Thoracic aorta (tissue), 2 donors: Measurements from ENCODE around the gene MICB. TPM values are rescaled to one million over a fixed set of nuclear protein-coding genes. Genes with fewer than 3 reads are reported as not detected.

Source experiments
- ATAC-seq: fragments of 150-250 bp; one replicate; pipeline ENCODE4 v1.8.0; 2017; ENCODE audit warnings: low read depth; ENCODE audit not compliant: insufficient number of reproducible peaks, low FRiP score
- DNase-seq: peaks from one replicate; pipeline ENCODE4 v3.0.0-alpha.2; 2020; ENCODE audit warnings: low spot score
- H3K27ac ChIP-seq, 2 donors: fragments of 200-600 bp; sonication (generic); 1 replicate in 1 of 2; 2 replicates in 1 of 2; pipeline ENCODE4 v1.5.1; 2016; ENCODE audit warnings: mild to moderate bottlenecking in 2 of 2, moderate library complexity in 2 of 2
- H3K27me3 ChIP-seq: fragments of 200-600 bp; sonication (generic); replicated peaks from 2 replicates; pipeline ENCODE4 v1.6.0; 2016; ENCODE audit warnings: mild to moderate bottlenecking; ENCODE audit not compliant: insufficient read depth
- H3K36me3 ChIP-seq: fragments of 200-600 bp; sonication (generic); one replicate; pipeline ENCODE4 v1.5.1; 2016
- H3K4me1 ChIP-seq, 2 donors: fragments of 200-600 bp; sonication (generic); 1 replicate in 1 of 2; 2 replicates in 1 of 2; pipeline versions ENCODE4 v1.5.1 to v1.6.0; 2016; ENCODE audit warnings: low read depth in 2 of 2, mild to moderate bottlenecking in 1 of 2; ENCODE audit not compliant: control insufficient read depth in 1 of 2
- H3K4me3 ChIP-seq: fragments of 200-600 bp; sonication (generic); 2 replicates; pipeline ENCODE4 v1.5.1; 2016; ENCODE audit warnings: mild to moderate bottlenecking
- H3K9me3 ChIP-seq: fragments of 200-600 bp; sonication (generic); 2 replicates; pipeline ENCODE4 v1.5.1; 2016
- total RNA-seq, 2 donors: library from RNA; depleted of rRNA; stranded (reverse); fragments of >200 nt; gene quantifications; one replicate each; pipeline versions ENCODE4 v1.1.0 to v1.2.3, GENCODE V29; 2016
- TF ChIP-seq, protein P1 (sequence below): fragments of 200-600 bp; sonication (generic); IDR thresholded peaks from one replicate; pipeline ENCODE4 v1.5.1; 2019; ENCODE audit warnings: antibody characterized with exemption

MICB gene
- total RNA-seq, 2 donors from 2014 or later = 4.1 to 6.6 TPM

GRCh38 chr6:31538805-31539400 is 41.0 kb downstream of the MICB start:
- no peak overlapping the region for H3K27ac ChIP-seq
- no peaks in the 10 kb centered on the region for H3K9me3 ChIP-seq
- no peak for DNase-seq
- H3K4me1 ChIP-seq = peaks cover 25 to 35% of the 10 kb centered on the region in 2 donors
- no peaks in the 10 kb centered on the region for H3K27me3 ChIP-seq
- H3K4me3 ChIP-seq = no peak overlapping the region
- TF ChIP-seq, protein P1, sequence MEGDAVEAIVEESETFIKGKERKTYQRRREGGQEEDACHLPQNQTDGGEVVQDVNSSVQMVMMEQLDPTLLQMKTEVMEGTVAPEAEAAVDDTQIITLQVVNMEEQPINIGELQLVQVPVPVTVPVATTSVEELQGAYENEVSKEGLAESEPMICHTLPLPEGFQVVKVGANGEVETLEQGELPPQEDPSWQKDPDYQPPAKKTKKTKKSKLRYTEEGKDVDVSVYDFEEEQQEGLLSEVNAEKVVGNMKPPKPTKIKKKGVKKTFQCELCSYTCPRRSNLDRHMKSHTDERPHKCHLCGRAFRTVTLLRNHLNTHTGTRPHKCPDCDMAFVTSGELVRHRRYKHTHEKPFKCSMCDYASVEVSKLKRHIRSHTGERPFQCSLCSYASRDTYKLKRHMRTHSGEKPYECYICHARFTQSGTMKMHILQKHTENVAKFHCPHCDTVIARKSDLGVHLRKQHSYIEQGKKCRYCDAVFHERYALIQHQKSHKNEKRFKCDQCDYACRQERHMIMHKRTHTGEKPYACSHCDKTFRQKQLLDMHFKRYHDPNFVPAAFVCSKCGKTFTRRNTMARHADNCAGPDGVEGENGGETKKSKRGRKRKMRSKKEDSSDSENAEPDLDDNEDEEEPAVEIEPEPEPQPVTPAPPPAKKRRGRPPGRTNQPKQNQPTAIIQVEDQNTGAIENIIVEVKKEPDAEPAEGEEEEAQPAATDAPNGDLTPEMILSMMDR = no peak
- peaks cover 54% of the 10 kb centered on the region for H3K36me3 ChIP-seq
- no peak for ATAC-seq

- H3K36me3 ChIP-seq = peaks cover 36% of the 10 kb centered on the region
- no peaks in the 10 kb centered on the region for H3K9me3 ChIP-seq
- TF ChIP-seq, protein P1 = no peak
- DNase-seq (no peak), ATAC-seq (no peak)
- peak overlapping the region; percentile 79 to 98 for H3K27ac ChIP-seq
- H3K4me1 ChIP-seq = peaks cover 25 to 35% of the 10 kb centered on the region in 2 donors
- peak overlapping the region; percentile 85 for H3K4me3 ChIP-seq
- H3K27me3 ChIP-seq = no peaks in the 10 kb centered on the region
These were observed 42.7 kb downstream of the MICB start for GRCh38 chr6:31540640-31541039.

DNA sequence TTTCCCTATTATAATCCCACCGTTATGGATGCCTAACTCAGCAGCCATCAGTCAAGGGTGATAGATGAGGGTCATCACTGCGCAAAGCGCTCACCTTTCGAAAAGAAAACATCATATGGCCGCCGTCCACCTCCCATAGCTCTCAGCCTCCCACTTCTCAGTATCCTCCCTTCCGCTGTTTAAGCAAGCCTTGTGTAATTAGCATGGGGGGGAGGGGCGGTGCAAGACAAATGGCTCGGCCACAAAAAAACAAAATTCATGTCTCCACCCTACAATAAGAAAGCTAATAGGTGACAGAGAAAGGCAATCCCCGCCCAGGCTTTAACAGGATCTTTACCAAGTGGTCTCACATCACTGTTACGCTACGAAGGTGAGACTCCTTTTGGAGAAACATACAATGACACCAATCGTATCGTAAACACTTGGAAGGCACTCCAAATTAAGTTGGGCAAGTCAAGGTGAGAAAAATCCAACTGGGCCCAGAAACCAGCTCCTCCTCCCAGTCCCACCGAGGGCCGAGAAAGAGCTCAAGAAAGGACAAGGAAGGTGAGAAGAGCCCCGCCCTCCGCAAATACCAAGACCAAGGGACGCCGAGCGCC is 43.2 kb downstream of the MICB start:
- peak overlapping the region; percentile 85 for H3K4me3 ChIP-seq
- peaks cover 31% of the 10 kb centered on the region for H3K36me3 ChIP-seq
- ATAC-seq = no peak
- H3K27me3 ChIP-seq = no peaks in the 10 kb centered on the region
- peaks cover 25 to 37% of the 10 kb centered on the region in 2 donors for H3K4me1 ChIP-seq
- DNase-seq = no peak
- H3K27ac ChIP-seq = peak overlapping the region; percentile 79 to 98
- no peaks in the 10 kb centered on the region for H3K9me3 ChIP-seq
- TF ChIP-seq, protein P1 = no peak

- Histone ChIP-seq H3K36me3 (peaks cover 25% of the 10 kb centered on the region), H3K9me3 (no peaks in the 10 kb centered on the region), H3K4me3 (peak within 1 kb of the TSS; percentile 85), H3K27me3 (no peaks in the 10 kb centered on the region), H3K4me1 (peaks cover 25 to 41% of the 10 kb centered on the region in 2 donors), H3K27ac (peak within 1 kb of the TSS; percentile 79 to 98)
- DNase-seq (peak; percentile 88), ATAC-seq (peak; percentile 93)
- TF ChIP-seq, protein P1 = no peak
These were observed 43.9 kb downstream of the MICB start, which contains the start of gene DDX39B for GRCh38 chr6:31541658-31542521. DDX39B (minus strand) TSS chr6:31542003; CDS start chr6:31540532, 1,471 bp downstream.

DNA sequence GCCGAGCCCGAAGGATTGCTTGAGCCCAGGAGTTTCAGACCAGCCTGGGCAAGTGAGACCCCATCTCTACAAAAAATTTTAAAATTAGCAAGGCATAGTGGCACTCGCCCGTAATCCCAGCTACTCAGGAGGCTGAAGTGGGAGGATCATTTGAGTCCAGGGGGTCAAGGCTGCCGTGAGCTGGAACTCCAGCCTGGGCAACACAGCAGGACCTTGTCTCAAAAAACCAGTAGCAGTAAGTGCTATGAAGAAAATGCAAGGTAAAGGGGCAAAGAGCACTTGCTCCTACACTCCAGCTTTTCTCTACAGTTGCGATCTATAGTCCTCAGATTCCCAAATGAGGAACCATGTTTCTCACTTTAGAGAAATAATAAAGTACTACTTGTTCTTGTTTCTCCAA is 45.7 kb downstream of the MICB start:
- no peak overlapping the region for H3K27ac ChIP-seq
- TF ChIP-seq, protein P1 = no peak
- no peaks in the 10 kb centered on the region for H3K27me3 ChIP-seq
- ATAC-seq = no peak
- DNase-seq = no peak
- no peak overlapping the region for H3K4me3 ChIP-seq
- H3K9me3 ChIP-seq = no peaks in the 10 kb centered on the region
- peaks cover 32 to 49% of the 10 kb centered on the region in 2 donors for H3K4me1 ChIP-seq
- peaks cover 13% of the 10 kb centered on the region for H3K36me3 ChIP-seq
